A673 (cell line): Measurements from ENCODE around the gene CHRNA5. TPM values are rescaled to one million over a fixed set of nuclear protein-coding genes. Genes with fewer than 3 reads are reported as not detected.

Experiments used
- BruUV-seq: library from RNA; stranded (reverse); fragments of 400-500 nt; replicated peaks from 2 replicates; lab custom pipeline; 2021; lab: Mats Ljungman, UMichigan
- CTCF ChIA-PET: fragments of 300-600 bp; sonication (Branson Sonifier 250); formaldehyde crosslinking; loops from one replicate; lab custom pipeline; 2022; ENCODE audit warnings: antibody characterized with exemption; lab: Charles Lee
- POLR2A ChIA-PET: fragments of 300-600 bp; sonication (Branson Sonifier 250); formaldehyde crosslinking; loops from one replicate; lab custom pipeline; 2022; ENCODE audit warnings: antibody characterized with exemption; ENCODE audit not compliant: low non-redundant PET; lab: Charles Lee
- DNase-seq: peaks from one replicate; pipeline ENCODE4 v3.0.0-alpha.2; 2015; ENCODE audit warnings: low spot score
- H3K27ac ChIP-seq: fragments of 200-600 bp; sonication (generic); 2 replicates; pipeline ENCODE4 v1.5.1; 2016; ENCODE audit warnings: mixed run types, low read depth, mild to moderate bottlenecking, mixed read lengths, antibody characterized with exemption, low read length; ENCODE audit not compliant: poor library complexity, severe bottlenecking
- H3K27me3 ChIP-seq: fragments of 200-600 bp; sonication (generic); replicated peaks from 2 replicates; pipeline ENCODE4 v1.6.1; 2017; ENCODE audit warnings: mixed run types, low read depth, mild to moderate bottlenecking, mixed read lengths, antibody characterized with exemption, low read length; ENCODE audit not compliant: insufficient read depth, poor library complexity
- H3K36me3 ChIP-seq: fragments of 200-600 bp; sonication (generic); 2 replicates; pipeline ENCODE4 v1.6.1; 2016; ENCODE audit warnings: mixed run types, mild to moderate bottlenecking, mixed read lengths, antibody characterized with exemption, low read length; ENCODE audit not compliant: insufficient read depth, poor library complexity, severe bottlenecking
- H3K4me1 ChIP-seq: fragments of 200-600 bp; sonication (generic); 2 replicates; pipeline ENCODE4 v1.6.1; 2017; ENCODE audit warnings: mixed run types, mild to moderate bottlenecking, mixed read lengths, antibody characterized with exemption, low read length; ENCODE audit not compliant: insufficient read depth, poor library complexity, severe bottlenecking
- H3K4me3 ChIP-seq: fragments of 200-600 bp; sonication (generic); 2 replicates; pipeline ENCODE4 v1.5.1; 2016; ENCODE audit warnings: low read depth, mixed run types, mild to moderate bottlenecking, mixed read lengths, low read length; ENCODE audit not compliant: poor library complexity, severe bottlenecking
- H3K9me3 ChIP-seq: fragments of 200-600 bp; sonication (generic); 2 replicates; pipeline ENCODE4 v1.6.1; 2016; ENCODE audit warnings: mixed run types, low read depth, mild to moderate bottlenecking, mixed read lengths, antibody characterized with exemption, low read length; ENCODE audit not compliant: poor library complexity, severe bottlenecking
- EZH2 ChIP-seq: fragments of 200-600 bp; sonication (generic); IDR thresholded peaks from 2 replicates; pipeline ENCODE4 v1.6.1; 2017; ENCODE audit warnings: borderline replicate concordance, low read depth, mild to moderate bottlenecking, mixed read lengths, antibody characterized with exemption, low read length; ENCODE audit not compliant: poor library complexity, severe bottlenecking
- intact Hi-C: fragments of 100-400 bp; cut with micrococcal nuclease; formaldehyde crosslinking; loops from one replicate; pipeline ENCODE4 v1.10.0; 2022; ENCODE audit not compliant: unreplicated experiment
- total RNA-seq: library from RNA; stranded (reverse); gene quantifications from 2 replicates; pipeline ENCODE4 v1.2.3, GENCODE V29; 2021
- TF ChIP-seq, protein P1 (sequence below): fragments of 300-800, 200-600 bp; sonication (generic); conservative IDR thresholded peaks from 2 replicates; pipeline ENCODE4 v1.5.1; 2017; ENCODE audit warnings: low read depth, mild to moderate bottlenecking, antibody characterized with exemption, low read length, moderate library complexity, mixed read lengths

The CHRNA5 gene
- total RNA-seq, 1 experiment from 2014 or later = 19.1 TPM

DNA sequence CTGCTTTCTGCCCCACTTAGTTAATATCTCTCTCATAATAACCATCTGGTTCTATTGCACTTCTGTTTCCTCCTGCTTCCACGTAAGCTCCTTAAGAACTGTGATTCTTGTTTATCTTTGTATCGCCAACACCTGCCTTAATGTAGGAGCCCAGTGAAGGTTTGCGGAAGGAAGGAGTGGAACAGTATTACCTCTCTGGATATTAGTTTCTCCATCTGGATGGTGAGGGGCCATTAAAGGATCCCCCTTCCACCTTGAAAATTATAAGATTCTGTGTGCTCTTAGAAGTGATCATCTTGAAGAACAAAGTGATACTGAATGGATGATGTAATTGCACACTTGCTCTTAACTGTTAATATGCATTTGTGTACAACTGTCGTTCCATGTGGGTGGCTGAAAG lies 2.2 kb downstream of the CHRNA5 start:
- POLR2A ChIA-PET = no interaction called here
- no peak for DNase-seq
- H3K27ac ChIP-seq = no peak overlapping the region
- BruUV-seq = no TSS peak
- H3K36me3 ChIP-seq = no peaks in the 10 kb centered on the region
- TF ChIP-seq, protein P1, sequence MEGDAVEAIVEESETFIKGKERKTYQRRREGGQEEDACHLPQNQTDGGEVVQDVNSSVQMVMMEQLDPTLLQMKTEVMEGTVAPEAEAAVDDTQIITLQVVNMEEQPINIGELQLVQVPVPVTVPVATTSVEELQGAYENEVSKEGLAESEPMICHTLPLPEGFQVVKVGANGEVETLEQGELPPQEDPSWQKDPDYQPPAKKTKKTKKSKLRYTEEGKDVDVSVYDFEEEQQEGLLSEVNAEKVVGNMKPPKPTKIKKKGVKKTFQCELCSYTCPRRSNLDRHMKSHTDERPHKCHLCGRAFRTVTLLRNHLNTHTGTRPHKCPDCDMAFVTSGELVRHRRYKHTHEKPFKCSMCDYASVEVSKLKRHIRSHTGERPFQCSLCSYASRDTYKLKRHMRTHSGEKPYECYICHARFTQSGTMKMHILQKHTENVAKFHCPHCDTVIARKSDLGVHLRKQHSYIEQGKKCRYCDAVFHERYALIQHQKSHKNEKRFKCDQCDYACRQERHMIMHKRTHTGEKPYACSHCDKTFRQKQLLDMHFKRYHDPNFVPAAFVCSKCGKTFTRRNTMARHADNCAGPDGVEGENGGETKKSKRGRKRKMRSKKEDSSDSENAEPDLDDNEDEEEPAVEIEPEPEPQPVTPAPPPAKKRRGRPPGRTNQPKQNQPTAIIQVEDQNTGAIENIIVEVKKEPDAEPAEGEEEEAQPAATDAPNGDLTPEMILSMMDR = no peak
- TF ChIP-seq EZH2 = no peak
- CTCF ChIA-PET = no interaction called here
- H3K27me3 ChIP-seq = no peaks in the 10 kb centered on the region
- intact Hi-C loops = loop anchor here (10.0 kb wide), 1 partner anchor 263 kb away; no protein-coding TSS in a partner anchor
- no peaks in the 10 kb centered on the region for H3K9me3 ChIP-seq
- no peak overlapping the region for H3K4me3 ChIP-seq
- H3K4me1 ChIP-seq = peaks cover 21% of the 10 kb centered on the region

DNA sequence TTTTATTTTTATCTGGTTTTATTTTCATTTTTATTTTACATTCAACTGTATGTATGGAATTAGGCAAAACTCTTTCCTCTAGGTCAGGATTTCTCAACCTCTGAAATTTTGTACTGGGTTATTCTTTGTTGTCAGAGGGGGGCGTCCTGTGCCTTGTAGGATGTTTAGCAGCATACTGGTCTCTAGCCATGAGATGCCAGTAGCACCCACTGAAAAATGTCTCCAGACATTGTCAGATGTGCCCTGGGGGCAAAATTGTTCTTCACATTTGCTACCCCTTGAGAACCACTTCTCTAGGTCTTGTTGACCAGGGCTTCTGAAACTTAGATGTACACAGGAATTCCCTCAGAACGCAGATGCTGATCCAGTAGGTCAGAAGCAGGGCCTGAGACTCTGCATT lies 5.4 kb downstream of the CHRNA5 start:
- H3K9me3 ChIP-seq = no peaks in the 10 kb centered on the region
- H3K27ac ChIP-seq = no peak overlapping the region
- H3K4me1 ChIP-seq = peaks cover 16% of the 10 kb centered on the region
- intact Hi-C loops = no loop called here
- no peaks in the 10 kb centered on the region for H3K36me3 ChIP-seq
- ChIA-PET CTCF (no interaction called here), POLR2A (no interaction called here)
- TF ChIP-seq, protein P1 = 0 out of 2 replicates have a peak, but pooled peaks have one; percentile 16
- TF ChIP-seq EZH2 = no peak
- peak; percentile 15 for DNase-seq
- no TSS peak for BruUV-seq
- H3K4me3 ChIP-seq = no peak overlapping the region
- H3K27me3 ChIP-seq = no peaks in the 10 kb centered on the region

DNA sequence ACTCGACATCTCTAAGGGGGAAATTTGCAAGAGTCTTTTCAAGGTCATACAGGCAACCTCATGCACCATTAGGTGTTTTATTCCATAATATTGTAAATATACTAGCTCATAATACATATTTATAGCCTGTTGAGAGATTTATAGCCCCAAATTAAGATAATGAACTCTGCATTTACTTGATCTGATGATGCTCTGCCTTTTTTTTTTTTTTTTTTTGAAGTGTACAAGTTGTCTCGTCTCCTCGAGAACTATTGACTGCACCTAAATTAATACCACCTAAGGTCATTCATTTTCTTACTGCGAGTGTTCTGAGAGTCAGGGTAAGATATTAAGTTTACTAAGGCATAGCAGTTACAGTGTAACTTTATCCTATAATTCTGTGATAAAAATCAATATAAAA lies 6.1 kb downstream of the CHRNA5 start:
- H3K27ac ChIP-seq = no peak overlapping the region
- POLR2A ChIA-PET = no interaction called here
- CTCF ChIA-PET = no interaction called here
- H3K36me3 ChIP-seq = no peaks in the 10 kb centered on the region
- H3K27me3 ChIP-seq = no peaks in the 10 kb centered on the region
- TF ChIP-seq EZH2 = no peak
- TF ChIP-seq, protein P1 = no peak
- H3K4me3 ChIP-seq = no peak overlapping the region
- no peak for DNase-seq
- no peaks in the 10 kb centered on the region for H3K9me3 ChIP-seq
- intact Hi-C loops = no loop called here
- no TSS peak for BruUV-seq
- peaks cover 16% of the 10 kb centered on the region for H3K4me1 ChIP-seq
